Measurements from ENCODE around the gene QKI. TPM values are rescaled to one million over a fixed set of nuclear protein-coding genes. Genes with fewer than 3 reads are reported as not detected.

QKI gene
- total RNA-seq, 1 experiment from 2014 or later, result 50.8 TPM

DNA sequence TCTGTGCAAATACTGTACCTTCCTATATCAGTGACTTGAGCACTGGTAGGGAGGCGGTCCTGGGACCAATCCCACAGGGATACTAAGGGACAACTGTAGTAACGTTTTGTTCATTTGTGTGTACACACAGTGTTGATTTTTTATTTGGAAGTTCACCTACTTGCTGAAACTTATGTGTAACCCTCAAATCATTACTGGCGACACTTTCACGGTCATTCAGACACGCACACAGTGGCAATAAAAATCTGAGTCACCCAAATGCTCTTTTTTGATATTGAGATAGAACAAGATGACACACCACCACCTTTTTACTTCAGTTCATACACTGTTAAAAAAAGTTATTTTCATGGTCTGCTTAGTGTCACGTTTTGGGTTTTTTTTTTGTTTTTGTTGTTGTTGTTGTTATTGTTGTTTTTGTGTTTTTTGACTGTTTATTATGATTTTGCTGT is 79.8 kb downstream of the QKI start:
- Histone ChIP-seq H3K4me2 (no peak overlapping the region), H3K36me3 (ENCODE audit: low read depth) (peaks cover 12% of the 10 kb centered on the region; the same call in 1 of the 2 replicates), H2AFZ (no peak overlapping the region), H3K9me2 (ENCODE audit: insufficient read depth) (no peaks in the 10 kb centered on the region), H3K4me3 (no peak overlapping the region), H3K27me3 (ENCODE audit: insufficient read depth, low read depth) (no peaks in the 10 kb centered on the region), H3K9me3 (ENCODE audit: insufficient read depth, low read depth) (no peaks in the 10 kb centered on the region), H3K79me2 (ENCODE audit: low read depth) (peaks cover 99% of the 10 kb centered on the region), H3K4me1 (replicated peaks; ENCODE audit: insufficient read depth) (peaks cover 7% of the 10 kb centered on the region; the same call in 1 of the 2 replicates), H4K20me1 (ENCODE audit: insufficient read depth) (peaks cover 75% of the 10 kb centered on the region), H3F3A (ENCODE audit: insufficient read depth, low read depth) (peaks cover 23% of the 10 kb centered on the region), H3K27ac (no peak overlapping the region)
- intact Hi-C loops (cut with micrococcal nuclease; ENCODE audit: unreplicated experiment), result no loop called here
- ChIA-PET POLR2A (ENCODE audit: unreplicated experiment) (no interaction called here), CTCF (no interaction called here)
- no peak for TF ChIP-seq EZH2 (IDR thresholded peaks at IDR 0.05; ENCODE audit: low read depth)
- TF ChIP-seq, protein P1, sequence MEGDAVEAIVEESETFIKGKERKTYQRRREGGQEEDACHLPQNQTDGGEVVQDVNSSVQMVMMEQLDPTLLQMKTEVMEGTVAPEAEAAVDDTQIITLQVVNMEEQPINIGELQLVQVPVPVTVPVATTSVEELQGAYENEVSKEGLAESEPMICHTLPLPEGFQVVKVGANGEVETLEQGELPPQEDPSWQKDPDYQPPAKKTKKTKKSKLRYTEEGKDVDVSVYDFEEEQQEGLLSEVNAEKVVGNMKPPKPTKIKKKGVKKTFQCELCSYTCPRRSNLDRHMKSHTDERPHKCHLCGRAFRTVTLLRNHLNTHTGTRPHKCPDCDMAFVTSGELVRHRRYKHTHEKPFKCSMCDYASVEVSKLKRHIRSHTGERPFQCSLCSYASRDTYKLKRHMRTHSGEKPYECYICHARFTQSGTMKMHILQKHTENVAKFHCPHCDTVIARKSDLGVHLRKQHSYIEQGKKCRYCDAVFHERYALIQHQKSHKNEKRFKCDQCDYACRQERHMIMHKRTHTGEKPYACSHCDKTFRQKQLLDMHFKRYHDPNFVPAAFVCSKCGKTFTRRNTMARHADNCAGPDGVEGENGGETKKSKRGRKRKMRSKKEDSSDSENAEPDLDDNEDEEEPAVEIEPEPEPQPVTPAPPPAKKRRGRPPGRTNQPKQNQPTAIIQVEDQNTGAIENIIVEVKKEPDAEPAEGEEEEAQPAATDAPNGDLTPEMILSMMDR (conservative IDR thresholded peaks at IDR 0.05), result no peak
- DNase-seq, result no peak
- BruUV-seq (replicated peaks), result no TSS peak

DNA sequence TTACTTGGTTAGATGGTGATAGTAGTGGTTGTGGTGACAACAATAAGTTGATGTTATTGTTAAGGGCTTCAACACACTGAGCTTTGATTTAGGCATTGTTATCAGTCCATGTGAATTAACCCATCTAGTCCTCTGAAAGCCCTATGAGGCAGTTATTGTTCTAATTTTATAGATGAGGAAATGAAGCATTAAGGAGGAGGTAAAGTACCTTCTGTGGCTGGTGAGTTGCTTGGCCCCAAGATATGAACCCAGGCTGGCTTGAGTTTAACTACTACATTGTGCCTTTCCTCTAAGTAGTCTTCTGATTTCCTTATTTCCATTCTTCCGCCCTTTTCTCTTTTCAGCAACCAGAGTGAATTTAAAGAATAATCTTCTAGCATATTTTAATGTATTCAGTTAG is 81.7 kb downstream of the QKI start:
- no peak for TF ChIP-seq EZH2 (IDR thresholded peaks at IDR 0.05; ENCODE audit: low read depth)
- TF ChIP-seq, protein P1 (conservative IDR thresholded peaks at IDR 0.05), result no peak
- Histone ChIP-seq H3K27me3 (ENCODE audit: insufficient read depth, low read depth) (no peaks in the 10 kb centered on the region), H3K27ac (no peak overlapping the region), H3F3A (ENCODE audit: insufficient read depth, low read depth) (peaks cover 25% of the 10 kb centered on the region), H4K20me1 (ENCODE audit: insufficient read depth) (peaks cover 68% of the 10 kb centered on the region), H3K4me1 (replicated peaks; ENCODE audit: insufficient read depth) (no peaks in the 10 kb centered on the region), H3K9me2 (ENCODE audit: insufficient read depth) (no peaks in the 10 kb centered on the region), H3K4me3 (no peak overlapping the region), H3K4me2 (no peak overlapping the region), H2AFZ (no peak overlapping the region), H3K79me2 (ENCODE audit: low read depth) (peaks cover 96% of the 10 kb centered on the region), H3K9me3 (ENCODE audit: insufficient read depth, low read depth) (no peaks in the 10 kb centered on the region), H3K36me3 (ENCODE audit: low read depth) (peaks cover 8% of the 10 kb centered on the region; the same call in 1 of the 2 replicates)
- POLR2A ChIA-PET (ENCODE audit: unreplicated experiment), result no interaction called here
- CTCF ChIA-PET, result no interaction called here
- no TSS peak for BruUV-seq (replicated peaks)
- intact Hi-C loops (cut with micrococcal nuclease; ENCODE audit: unreplicated experiment), result no loop called here
- no peak for DNase-seq

DNA sequence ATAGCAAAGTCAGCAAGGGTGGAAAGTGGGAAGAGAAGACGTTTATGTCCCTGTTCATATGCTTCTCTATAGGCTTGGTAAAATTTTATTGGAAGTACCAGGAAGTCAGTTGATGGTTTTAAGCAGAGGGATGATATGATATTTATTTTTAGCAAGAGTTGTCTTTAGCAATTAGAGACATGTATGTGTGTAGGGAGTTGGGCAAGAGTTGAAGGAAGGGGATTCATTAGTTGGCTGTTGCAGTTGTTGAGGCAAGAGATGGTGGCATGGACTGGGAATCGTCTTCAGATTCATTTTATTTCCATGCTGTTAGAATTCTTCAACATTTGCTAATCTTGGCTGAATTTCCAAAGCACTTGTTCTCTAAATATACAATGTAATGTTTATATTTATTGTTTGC is 85.6 kb downstream of the QKI start:
- DNase-seq, result no peak
- Histone ChIP-seq H3K4me1 (replicated peaks; ENCODE audit: insufficient read depth) (no peaks in the 10 kb centered on the region), H3K4me2 (no peak overlapping the region), H3K79me2 (ENCODE audit: low read depth) (peaks cover 95% of the 10 kb centered on the region), H3K27me3 (ENCODE audit: insufficient read depth, low read depth) (no peaks in the 10 kb centered on the region), H2AFZ (no peak overlapping the region), H3K4me3 (no peak overlapping the region), H3K36me3 (ENCODE audit: low read depth) (peaks cover 16% of the 10 kb centered on the region), H3K9me3 (ENCODE audit: insufficient read depth, low read depth) (peaks cover 4% of the 10 kb centered on the region; the same call in 1 of the 2 replicates), H3K27ac (no peak overlapping the region), H3F3A (ENCODE audit: insufficient read depth, low read depth) (peaks cover 15% of the 10 kb centered on the region), H4K20me1 (ENCODE audit: insufficient read depth) (peaks cover 67% of the 10 kb centered on the region), H3K9me2 (ENCODE audit: insufficient read depth) (no peaks in the 10 kb centered on the region)
- TF ChIP-seq, protein P1 (conservative IDR thresholded peaks at IDR 0.05), result no peak
- TF ChIP-seq EZH2 (IDR thresholded peaks at IDR 0.05; ENCODE audit: low read depth), result no peak
- intact Hi-C loops (cut with micrococcal nuclease; ENCODE audit: unreplicated experiment), result no loop called here
- ChIA-PET POLR2A (ENCODE audit: unreplicated experiment) (no interaction called here), CTCF (no interaction called here)
- no TSS peak for BruUV-seq (replicated peaks)

Measured in PC-9 (cell line).